CD4-positive, alpha-beta memory T cell (primary cell): Measurements from ENCODE around the gene SYK. TPM values are rescaled to one million over a fixed set of nuclear protein-coding genes. Genes with fewer than 3 reads are reported as not detected.

ENCODE experiments used
- CTCF ChIA-PET: fragments of 350-600 bp; sonication (Branson Sonifier 250); formaldehyde crosslinking; loops from one replicate; lab custom pipeline; 2021; ENCODE audit warnings: inconsistent platforms; ENCODE audit not compliant: partially characterized antibody; lab: Charles Lee
- POLR2A ChIA-PET: fragments of 350-600 bp; sonication (Branson Sonifier 250); formaldehyde crosslinking; loops from one replicate; lab custom pipeline; 2021; ENCODE audit not compliant: partially characterized antibody; lab: Charles Lee
- DNase-seq, 5 donors: peaks; one replicate each; pipeline versions ENCODE4 v3.0.0 to v3.0.0-alpha.2; 2020 to 2022; ENCODE audit warnings: mixed read lengths in 1 of 5
- H3K27ac ChIP-seq: one replicate; pipeline ENCODE4 v1.7.0; 2013; ENCODE audit warnings: low read depth, low read length
- H3K27me3 ChIP-seq: 2 replicates; pipeline ENCODE4 v1.7.0; 2013; ENCODE audit warnings: mild to moderate bottlenecking, low read length, moderate library complexity; ENCODE audit not compliant: insufficient read depth
- H3K36me3 ChIP-seq: 2 replicates; pipeline ENCODE4 v1.7.0; 2013; ENCODE audit warnings: mild to moderate bottlenecking, low read length, moderate library complexity; ENCODE audit not compliant: insufficient read depth
- H3K4me1 ChIP-seq: 2 replicates; pipeline ENCODE4 v1.7.0; 2013; ENCODE audit warnings: mild to moderate bottlenecking, low read length, moderate library complexity; ENCODE audit not compliant: insufficient read depth
- H3K4me3 ChIP-seq, 2 donors: one replicate each; pipeline ENCODE4 v1.7.0; 2013; ENCODE audit warnings: low read length in 2 of 2, mild to moderate bottlenecking in 1 of 2
- H3K9me3 ChIP-seq, 2 donors: one replicate each; pipeline ENCODE4 v1.7.0; 2013; ENCODE audit warnings: low read length in 2 of 2, control low read depth in 1 of 2; ENCODE audit not compliant: control insufficient read depth in 1 of 2
- H3K27ac Mint-ChIP-seq, 7 donors: one replicate each; pipeline ENCODE4 v1.8.0; 2020 to 2021; ENCODE audit warnings: mixed read lengths in 7 of 7, mild to moderate bottlenecking in 6 of 7, inconsistent platforms in 3 of 7, moderate library complexity in 3 of 7
- H3K27me3 Mint-ChIP-seq, 2 donors: one replicate each; pipeline ENCODE4 v1.8.0; 2020 to 2021; ENCODE audit warnings: mixed read lengths in 2 of 2
- H3K36me3 Mint-ChIP-seq, 2 donors: one replicate each; pipeline ENCODE4 v1.8.0; 2020 to 2021; ENCODE audit warnings: mixed read lengths in 2 of 2, inconsistent platforms in 1 of 2, mild to moderate bottlenecking in 1 of 2
- H3K4me1 Mint-ChIP-seq, 4 donors: one replicate each; pipeline ENCODE4 v1.8.0; 2020 to 2021; ENCODE audit warnings: mixed read lengths in 4 of 4, mild to moderate bottlenecking in 1 of 4
- H3K4me3 Mint-ChIP-seq, 8 donors: one replicate each; pipeline ENCODE4 v1.8.0; 2020 to 2021; ENCODE audit warnings: mixed read lengths in 8 of 8, mild to moderate bottlenecking in 7 of 8, moderate library complexity in 6 of 8, inconsistent platforms in 3 of 8
- H3K9me3 Mint-ChIP-seq, 8 donors: one replicate each; pipeline ENCODE4 v1.8.0; 2020 to 2021; ENCODE audit warnings: mixed read lengths in 8 of 8, mild to moderate bottlenecking in 5 of 8, inconsistent platforms in 3 of 8, moderate library complexity in 1 of 8
- intact Hi-C: fragments of 100-400 bp; cut with micrococcal nuclease; formaldehyde crosslinking; loops from one replicate; pipeline ENCODE4 v1.15.1; 2023
- polyA plus RNA-seq, 2 donors: library from polyadenylated mRNA; unstranded; fragments of 300-500 nt; fragmentation: Illumina TruSeq; gene quantifications; one replicate each; pipeline ENCODE4 v1.2.3, GENCODE V29; 2021
- total RNA-seq, 2 experiments: library from RNA; stranded (reverse); gene quantifications; one replicate each; pipeline ENCODE4 v1.2.3, GENCODE V29; 2021

SYK gene
- total and polyA plus RNA-seq, 4 experiments from 2014 or later, result 0.08 to 1.9 (median 0.78) TPM

DNA sequence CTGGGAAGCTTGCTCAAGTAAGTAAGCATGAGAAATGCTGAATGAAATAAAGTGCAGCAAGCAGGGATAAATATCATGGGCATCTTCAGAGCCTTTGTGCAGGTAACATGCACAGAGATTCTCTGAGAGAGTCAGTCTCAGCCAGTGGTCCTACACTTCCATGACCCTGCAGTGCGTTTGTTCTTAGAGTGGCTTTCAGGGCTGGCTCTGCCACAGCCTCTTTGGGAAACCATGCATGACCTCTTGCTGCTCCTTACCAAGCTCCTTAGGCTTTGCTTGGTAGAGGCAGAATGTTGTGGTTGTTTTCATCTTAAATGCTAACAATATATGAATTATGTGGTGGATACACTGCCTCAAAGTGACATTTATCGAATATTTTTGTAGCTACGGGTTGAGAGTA lies 5.4 kb downstream of the SYK start:
- intact Hi-C loops, result no loop called here
- DNase-seq, result no peak
- Mint-ChIP-seq H3K27ac (no peak overlapping the region), H3K4me3 (no peak overlapping the region), H3K27me3 (peaks cover 45 to 52% of the 10 kb centered on the region in 2 donors), H3K36me3 (no peaks in the 10 kb centered on the region), H3K4me1 (peaks cover 0 to 3% (median under 1%) of the 10 kb centered on the region in 4 donors), H3K9me3 (no peaks in the 10 kb centered on the region)
- ChIA-PET POLR2A (no interaction called here), CTCF (no interaction called here)
- peaks cover 5% of the 10 kb centered on the region for H3K27me3 ChIP-seq
- no peaks in the 10 kb centered on the region for H3K36me3 ChIP-seq
- H3K27ac ChIP-seq, result no peak overlapping the region
- H3K9me3 ChIP-seq, result no peaks in the 10 kb centered on the region
- H3K4me3 ChIP-seq, result no peak overlapping the region
- no peaks in the 10 kb centered on the region for H3K4me1 ChIP-seq

DNA sequence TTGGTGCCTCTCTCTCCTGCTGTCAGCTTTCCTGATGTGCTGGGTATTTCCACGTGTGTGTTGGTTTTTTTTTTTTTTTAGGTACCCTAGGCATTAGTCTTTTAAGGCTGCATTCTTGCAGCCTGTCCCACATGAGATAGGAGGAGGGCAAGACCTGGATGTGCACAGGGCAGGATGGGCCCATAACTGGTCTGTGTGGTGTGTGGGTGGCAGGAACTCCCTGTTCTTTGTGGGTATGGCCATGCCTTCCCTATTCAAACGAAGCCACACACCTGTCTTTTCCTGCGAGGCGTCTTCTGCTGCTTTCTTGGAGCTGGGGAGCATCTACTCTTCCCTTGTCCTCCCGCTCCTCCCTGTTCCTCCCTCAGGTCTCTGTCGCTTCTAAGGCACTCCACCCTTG lies 6.8 kb downstream of the SYK start:
- H3K27me3 Mint-ChIP-seq, result peaks cover 39 to 45% of the 10 kb centered on the region in 2 donors
- Histone ChIP-seq H3K4me1 (no peaks in the 10 kb centered on the region), H3K4me3 (no peak overlapping the region), H3K27ac (no peak overlapping the region), H3K27me3 (peaks cover 5% of the 10 kb centered on the region), H3K9me3 (no peaks in the 10 kb centered on the region), H3K36me3 (no peaks in the 10 kb centered on the region)
- no peaks in the 10 kb centered on the region for H3K4me1 Mint-ChIP-seq
- CTCF ChIA-PET, result no interaction called here
- H3K9me3 Mint-ChIP-seq, result no peaks in the 10 kb centered on the region
- intact Hi-C loops, result no loop called here
- no peak for DNase-seq
- no peak overlapping the region for H3K27ac Mint-ChIP-seq
- H3K36me3 Mint-ChIP-seq, result no peaks in the 10 kb centered on the region
- POLR2A ChIA-PET, result no interaction called here
- no peak overlapping the region for H3K4me3 Mint-ChIP-seq

DNA sequence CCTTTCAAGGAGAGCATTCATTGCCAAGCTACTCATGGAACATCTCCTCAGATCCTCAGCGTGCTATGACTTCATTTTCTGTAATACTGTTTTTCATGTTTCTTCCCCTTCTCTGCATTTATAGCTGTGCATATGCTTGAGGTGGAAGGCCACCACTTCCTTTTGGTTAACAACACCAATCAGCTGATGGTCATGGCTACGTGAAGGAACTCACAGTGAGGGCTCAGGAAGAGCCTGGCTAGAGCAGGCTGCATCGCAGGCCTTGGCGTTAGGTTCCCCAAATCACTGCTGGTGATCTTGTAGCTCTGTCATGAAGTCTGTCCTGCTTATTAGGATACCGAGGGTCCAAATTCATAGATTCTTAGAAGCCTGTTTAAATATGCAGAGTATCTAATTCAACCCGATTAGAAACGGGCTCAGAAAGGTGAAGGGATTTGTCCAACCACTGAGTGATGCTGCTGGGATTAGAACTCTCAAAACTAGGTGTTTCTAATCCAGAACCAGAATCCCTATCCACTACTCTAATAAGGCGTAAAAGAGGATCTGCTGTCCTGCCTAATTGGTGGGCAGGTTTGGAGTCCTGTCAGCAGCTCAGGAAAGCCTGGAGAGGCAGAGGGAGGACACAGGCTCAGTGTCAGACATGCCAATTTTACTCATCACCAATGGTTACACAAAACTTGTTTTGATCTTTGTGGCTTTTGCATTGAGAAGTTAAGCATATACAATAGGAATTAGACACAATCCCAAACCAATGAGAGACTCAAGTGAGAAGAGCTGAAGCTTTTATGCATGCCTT lies 7.5 kb downstream of the SYK start:
- intact Hi-C loops, result no loop called here
- ChIA-PET POLR2A (no interaction called here), CTCF (no interaction called here)
- Mint-ChIP-seq H3K4me3 (no peak overlapping the region), H3K4me1 (no peaks in the 10 kb centered on the region), H3K9me3 (no peaks in the 10 kb centered on the region), H3K27me3 (peaks cover 33 to 38% of the 10 kb centered on the region in 2 donors), H3K27ac (no peak overlapping the region), H3K36me3 (no peaks in the 10 kb centered on the region)
- Histone ChIP-seq H3K9me3 (no peaks in the 10 kb centered on the region), H3K4me3 (no peak overlapping the region), H3K27ac (no peak overlapping the region), H3K36me3 (no peaks in the 10 kb centered on the region), H3K27me3 (no peaks in the 10 kb centered on the region), H3K4me1 (no peaks in the 10 kb centered on the region)
- no peak for DNase-seq

DNA sequence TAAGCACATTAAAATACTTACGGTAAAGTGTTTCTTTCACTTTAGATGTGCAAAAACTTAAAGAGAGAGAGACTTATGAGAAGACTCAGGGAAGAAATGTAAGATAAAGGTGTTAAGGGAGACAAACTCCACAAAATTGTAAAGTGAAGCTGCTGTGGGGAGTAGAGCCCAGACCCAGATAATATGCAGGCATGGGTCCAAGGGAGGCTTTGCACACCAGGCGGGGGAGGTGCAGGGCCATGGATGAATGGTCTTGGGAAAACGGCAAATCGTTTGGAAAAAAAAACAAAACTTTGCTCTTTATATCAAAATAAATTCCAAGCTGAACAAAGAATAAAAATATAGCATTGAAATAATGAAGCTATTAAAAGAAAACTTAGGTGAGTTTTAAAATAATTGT lies 9.1 kb downstream of the SYK start:
- peaks cover 26 to 31% of the 10 kb centered on the region in 2 donors for H3K27me3 Mint-ChIP-seq
- H3K9me3 ChIP-seq, result no peaks in the 10 kb centered on the region
- ChIA-PET POLR2A (no interaction called here), CTCF (no interaction called here)
- no peak overlapping the region for H3K4me3 Mint-ChIP-seq
- H3K27ac ChIP-seq, result no peak overlapping the region
- no peaks in the 10 kb centered on the region for H3K36me3 ChIP-seq
- H3K27me3 ChIP-seq, result no peaks in the 10 kb centered on the region
- peaks cover 14% of the 10 kb centered on the region for H3K4me1 ChIP-seq
- H3K4me1 Mint-ChIP-seq, result peaks cover 6 to 13% (median 9%) of the 10 kb centered on the region in 4 donors
- no peak overlapping the region for H3K27ac Mint-ChIP-seq
- intact Hi-C loops, result no loop called here
- H3K4me3 ChIP-seq, result no peak overlapping the region
- no peaks in the 10 kb centered on the region for H3K36me3 Mint-ChIP-seq
- no peak for DNase-seq
- no peaks in the 10 kb centered on the region for H3K9me3 Mint-ChIP-seq

DNA sequence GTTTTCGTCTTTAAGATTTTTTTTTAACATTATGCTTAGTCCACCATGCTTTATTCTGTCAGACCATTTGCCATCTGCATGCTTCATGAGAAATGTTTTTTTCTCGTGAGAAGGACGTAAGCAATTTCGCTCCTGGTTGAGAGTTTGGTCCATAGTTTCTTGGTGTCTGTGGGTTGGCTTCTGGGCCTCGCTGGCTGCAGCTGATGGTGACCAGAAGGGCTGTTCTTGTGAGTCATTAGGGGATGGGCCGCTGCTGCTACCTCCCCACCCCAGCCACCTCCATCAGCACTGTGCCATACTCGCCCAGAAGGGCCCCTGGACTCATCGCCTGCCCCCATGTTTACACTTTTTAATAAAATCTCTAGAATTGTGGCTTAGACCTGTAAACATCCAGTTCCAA lies 11.4 kb downstream of the SYK start:
- Mint-ChIP-seq H3K4me3 (no peak overlapping the region), H3K27ac (no peak overlapping the region), H3K36me3 (no peaks in the 10 kb centered on the region), H3K27me3 (peaks cover 18 to 20% of the 10 kb centered on the region in 2 donors), H3K9me3 (peaks cover 0 to 10% (median 2%) of the 10 kb centered on the region in 8 donors), H3K4me1 (peaks cover 6 to 15% (median 11%) of the 10 kb centered on the region in 4 donors)
- intact Hi-C loops, result no loop called here
- H3K9me3 ChIP-seq, result no peaks in the 10 kb centered on the region
- no peaks in the 10 kb centered on the region for H3K36me3 ChIP-seq
- ChIA-PET CTCF (no interaction called here), POLR2A (no interaction called here)
- DNase-seq, result no peak
- H3K27me3 ChIP-seq, result no peaks in the 10 kb centered on the region
- H3K27ac ChIP-seq, result no peak overlapping the region
- H3K4me1 ChIP-seq, result peaks cover 14% of the 10 kb centered on the region
- H3K4me3 ChIP-seq, result no peak overlapping the region

DNA sequence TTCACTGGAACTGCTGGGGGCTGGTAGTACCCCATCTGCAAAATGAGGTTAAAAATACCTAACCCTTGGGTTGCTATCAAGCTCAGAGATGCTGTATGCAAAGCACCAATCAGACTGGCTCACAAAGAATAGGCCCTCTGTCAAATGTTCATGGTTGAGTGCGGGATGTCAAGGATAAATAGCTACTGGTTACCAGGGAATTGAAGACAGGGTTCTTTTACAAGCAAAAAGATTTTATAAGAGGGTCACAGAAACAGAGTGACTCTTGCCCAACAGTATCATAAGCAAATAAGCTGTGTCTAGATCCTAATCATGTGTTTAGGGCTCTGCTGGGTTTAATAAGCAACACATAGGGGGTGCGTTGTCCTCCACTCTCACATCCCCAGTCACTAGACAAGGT lies 11.9 kb downstream of the SYK start:
- no peaks in the 10 kb centered on the region for H3K36me3 ChIP-seq
- Mint-ChIP-seq H3K27me3 (peaks cover 17 to 18% of the 10 kb centered on the region in 2 donors), H3K36me3 (no peaks in the 10 kb centered on the region), H3K4me3 (no peak overlapping the region), H3K27ac (no peak overlapping the region), H3K4me1 (peaks cover 6 to 15% (median 11%) of the 10 kb centered on the region in 4 donors), H3K9me3 (peaks cover 0 to 10% (median 2%) of the 10 kb centered on the region in 8 donors)
- peaks cover 14% of the 10 kb centered on the region for H3K4me1 ChIP-seq
- no peaks in the 10 kb centered on the region for H3K9me3 ChIP-seq
- ChIA-PET CTCF (no interaction called here), POLR2A (no interaction called here)
- no peaks in the 10 kb centered on the region for H3K27me3 ChIP-seq
- intact Hi-C loops, result no loop called here
- no peak overlapping the region for H3K27ac ChIP-seq
- no peak for DNase-seq
- H3K4me3 ChIP-seq, result no peak overlapping the region

DNA sequence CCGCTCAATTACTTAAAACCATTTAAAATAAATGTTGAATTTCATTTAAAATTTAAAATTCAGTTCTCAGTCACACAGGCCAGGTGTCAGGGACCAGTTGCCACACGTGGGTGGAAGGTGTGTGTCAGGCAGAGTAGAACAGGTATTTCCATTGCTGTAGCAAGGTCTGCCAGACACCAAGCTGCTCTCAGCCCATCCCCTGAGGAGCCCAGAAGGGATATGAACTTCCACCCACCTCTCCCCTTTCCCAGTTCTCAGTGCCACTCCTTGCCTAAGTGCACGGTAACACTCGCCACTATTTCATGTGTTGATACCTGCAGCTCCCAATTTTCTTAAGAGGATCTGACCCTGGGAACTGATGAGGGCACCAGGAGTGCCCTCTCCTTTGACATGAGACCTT lies 12.7 kb downstream of the SYK start:
- Histone ChIP-seq H3K9me3 (no peaks in the 10 kb centered on the region), H3K36me3 (no peaks in the 10 kb centered on the region), H3K4me1 (peaks cover 14% of the 10 kb centered on the region), H3K4me3 (no peak overlapping the region), H3K27ac (no peak overlapping the region), H3K27me3 (no peaks in the 10 kb centered on the region)
- POLR2A ChIA-PET, result no interaction called here
- no peaks in the 10 kb centered on the region for H3K36me3 Mint-ChIP-seq
- DNase-seq, result no peak
- H3K4me3 Mint-ChIP-seq, result no peak overlapping the region
- intact Hi-C loops, result no loop called here
- H3K9me3 Mint-ChIP-seq, result peaks cover 0 to 10% (median 3%) of the 10 kb centered on the region in 8 donors
- no peak overlapping the region for H3K27ac Mint-ChIP-seq
- CTCF ChIA-PET, result no interaction called here
- H3K27me3 Mint-ChIP-seq, result peaks cover 12 to 15% of the 10 kb centered on the region in 2 donors
- H3K4me1 Mint-ChIP-seq, result peaks cover 6 to 15% (median 11%) of the 10 kb centered on the region in 4 donors
